GM19397 (cell line): Measurements from ENCODE around the gene ZBED5.
"Not testable (repeated sequence)": the region's sequence is repeated elsewhere in the genome, so short reads cannot be mapped to it uniquely, and the experiment has no call there.

Experiments used
- ATAC-seq: cut with Tn5 transposase; IDR thresholded peaks from one replicate; pipeline ENCODE4 v1.9.1; 2021; ENCODE audit warnings: mild to moderate bottlenecking, moderate library complexity; ENCODE audit not compliant: unreplicated experiment

Gene ZBED5

GRCh38 chr11:10844356-10844755, 13.5 kb downstream of the ZBED5 start:
- ATAC-seq: no peak

- ATAC-seq: no peak
Observed at GRCh38 chr11:10838881-10839280, 19.0 kb downstream of the ZBED5 start.

GRCh38 chr11:10838083-10838482, 19.8 kb downstream of the ZBED5 start:
- no peak for ATAC-seq

GRCh38 chr11:10836884-10837283, 21.0 kb downstream of the ZBED5 start:
- not testable (repeated sequence) for ATAC-seq

- no peak for ATAC-seq
Observed at GRCh38 chr11:10829139-10829538, 28.7 kb downstream of the ZBED5 start.

GRCh38 chr11:10828402-10828801, 29.5 kb downstream of the ZBED5 start:
- no peak for ATAC-seq

GRCh38 chr11:10824888-10825287, 33.0 kb downstream of the ZBED5 start:
- ATAC-seq: peak; percentile 71

GRCh38 chr11:10823152-10823579, 34.7 kb downstream of the ZBED5 start:
- ATAC-seq: no peak

- ATAC-seq: not testable (repeated sequence)
Observed at GRCh38 chr11:10822491-10822890, 35.4 kb downstream of the ZBED5 start.

GRCh38 chr11:10818594-10818993, 39.3 kb downstream of the ZBED5 start:
- no peak for ATAC-seq

GRCh38 chr11:10813945-10814344, 43.9 kb downstream of the ZBED5 start:
- no peak for ATAC-seq

- ATAC-seq: peak; percentile 16
Observed at GRCh38 chr11:10809373-10810160, 48.3 kb downstream of the ZBED5 start.

GRCh38 chr11:10808553-10809372, 49.1 kb downstream of the ZBED5 start, which contains the start of gene EIF4G2:
Gene EIF4G2 (minus strand): TSS chr11:10808926.
- peak; percentile 91 for ATAC-seq

GRCh38 chr11:10808235-10808552, 49.7 kb downstream of the ZBED5 start:
- ATAC-seq: peak; percentile 21

GRCh38 chr11:10807493-10808234, 50.2 kb downstream of the ZBED5 start:
- ATAC-seq: peak; percentile 1

- ATAC-seq: no peak
Observed at GRCh38 chr11:10806206-10806605, 51.6 kb downstream of the ZBED5 start.

GRCh38 chr11:10805741-10806140, 52.1 kb downstream of the ZBED5 start:
- ATAC-seq: no peak

GRCh38 chr11:10803676-10804075, 54.2 kb downstream of the ZBED5 start:
- ATAC-seq: no peak
